ENCODE measurements around the gene SLC26A3.

Gene SLC26A3

GRCh38 chr7:107744345-107744750, 58.7 kb downstream of the SLC26A3 start:
- no peak for DNase-seq (ENCODE audit: low spot score)

DNA sequence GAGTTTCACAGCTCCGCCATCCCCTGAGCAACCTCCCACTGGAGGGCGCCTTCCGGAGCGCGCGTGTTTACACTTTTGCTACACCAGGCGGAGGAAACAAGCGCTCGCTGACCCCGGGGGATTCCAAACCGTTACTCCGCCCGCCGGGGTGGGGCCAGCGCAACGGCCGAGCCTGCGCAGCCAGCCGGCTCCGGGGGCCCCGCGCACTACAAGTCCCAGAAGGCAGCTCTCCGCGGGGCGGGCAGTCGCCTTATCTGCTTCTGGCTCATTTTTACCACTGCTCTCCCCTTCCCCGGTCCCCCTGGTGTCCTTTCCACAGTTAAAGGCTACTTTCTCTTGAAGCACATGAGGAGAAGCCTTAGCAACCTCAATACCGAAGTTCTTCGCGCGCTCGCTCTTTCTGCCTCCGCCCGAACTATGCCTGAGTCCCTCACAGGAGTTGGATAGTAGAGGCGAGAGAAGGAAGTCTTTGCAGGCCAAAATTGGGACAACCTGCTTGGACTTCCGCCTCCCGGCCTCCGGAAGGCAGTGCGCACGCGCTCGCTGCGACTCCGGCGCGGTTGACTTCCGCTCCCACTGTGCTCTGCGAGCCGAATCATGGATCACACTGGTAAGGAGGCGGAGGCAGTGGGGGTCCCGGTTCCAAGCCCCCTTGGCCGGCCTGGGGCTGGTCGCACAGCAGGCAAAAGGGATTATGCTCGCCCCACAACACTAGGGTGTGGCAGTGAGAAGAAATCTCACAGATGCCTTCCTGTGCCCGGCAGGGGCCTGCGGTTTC, 59.3 kb downstream of the SLC26A3 start, which contains the start of gene CBLL1:
Gene CBLL1 (plus strand): TSS at position 576 of the 778 bp plus-strand sequence. CDS start 22 bp downstream, at position 598.
- peak; percentile 97 for DNase-seq (ENCODE audit: low spot score)

GRCh38 chr7:107742678-107743566, 60.1 kb downstream of the SLC26A3 start:
- DNase-seq (ENCODE audit: low spot score) = no peak

DNA sequence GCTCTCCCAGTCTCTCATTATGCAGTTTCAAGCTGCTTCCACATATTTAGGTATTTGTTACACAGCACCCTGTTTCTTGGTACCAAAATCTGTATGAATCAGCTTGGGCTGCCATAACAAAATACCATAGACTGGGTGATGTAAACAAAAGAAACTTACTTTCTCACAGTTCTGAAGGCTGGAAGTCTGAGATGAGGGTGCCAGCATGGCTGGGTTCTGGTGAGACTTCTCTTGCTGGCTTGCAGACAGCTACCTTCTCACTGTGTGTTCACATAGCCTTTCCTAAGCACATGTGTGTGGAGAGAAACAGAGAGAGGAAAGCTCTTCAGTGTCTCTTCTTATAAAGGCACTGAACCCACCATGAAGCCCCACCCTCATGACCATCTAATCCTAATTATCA, 74.7 kb downstream of the SLC26A3 start:
- DNase-seq (ENCODE audit: low spot score) = no peak

- no peak for DNase-seq (ENCODE audit: low spot score)
Observed at GRCh38 chr7:107726356-107727130, 76.5 kb downstream of the SLC26A3 start.

DNA sequence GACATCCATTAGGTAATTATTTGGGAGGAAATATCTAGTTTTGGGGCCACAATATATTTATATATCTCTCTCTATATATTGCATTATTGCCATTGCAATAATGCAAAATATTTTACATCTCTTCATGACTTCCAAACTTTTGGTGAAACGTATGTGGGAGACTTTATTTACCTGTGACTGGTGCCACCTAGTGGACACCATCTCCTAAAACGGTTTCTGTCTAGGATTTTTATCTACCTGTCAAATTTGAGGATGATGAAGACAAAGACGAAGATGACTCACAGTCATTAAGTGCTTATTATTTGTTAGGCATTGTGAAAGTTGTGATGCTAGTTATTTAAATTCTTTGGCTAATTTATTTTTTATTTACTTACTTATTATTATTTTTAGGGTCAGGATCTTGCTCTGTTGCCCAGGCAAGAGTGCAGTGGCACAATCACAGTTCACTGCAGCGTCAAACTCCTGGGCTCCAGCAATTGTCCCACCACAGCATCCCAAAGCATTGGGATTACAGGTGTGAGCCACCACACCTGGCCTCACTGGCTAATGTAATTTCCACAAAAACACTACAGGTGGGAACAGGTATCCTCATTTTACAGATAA, 77.8 kb downstream of the SLC26A3 start:
- DNase-seq (ENCODE audit: low spot score) = peak; percentile 60

DNA sequence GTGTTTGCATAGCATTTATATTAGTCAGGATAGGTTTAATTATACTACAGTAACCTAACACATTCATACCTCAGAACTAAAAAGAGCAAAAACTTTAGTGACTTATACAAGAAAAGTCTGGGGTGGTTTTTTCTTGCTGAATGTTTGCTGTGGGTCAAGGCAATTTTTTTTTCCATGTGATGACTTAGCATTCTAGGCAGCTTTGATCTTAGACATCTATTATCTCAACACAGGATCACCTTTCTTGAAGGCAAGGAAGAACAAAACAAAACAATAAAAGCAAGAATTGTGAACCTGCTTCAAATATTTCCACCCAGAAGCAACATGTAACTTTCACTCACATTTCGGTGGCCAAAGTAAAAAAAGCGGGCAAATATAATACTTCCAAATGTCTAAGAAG, 79.8 kb downstream of the SLC26A3 start:
- DNase-seq (ENCODE audit: low spot score) = no peak

- DNase-seq (ENCODE audit: low spot score) = no peak
Observed at GRCh38 chr7:107721286-107721685, 81.7 kb downstream of the SLC26A3 start.

GRCh38 chr7:107718456-107719193, 84.4 kb downstream of the SLC26A3 start:
- DNase-seq (ENCODE audit: low spot score) = no peak

DNA sequence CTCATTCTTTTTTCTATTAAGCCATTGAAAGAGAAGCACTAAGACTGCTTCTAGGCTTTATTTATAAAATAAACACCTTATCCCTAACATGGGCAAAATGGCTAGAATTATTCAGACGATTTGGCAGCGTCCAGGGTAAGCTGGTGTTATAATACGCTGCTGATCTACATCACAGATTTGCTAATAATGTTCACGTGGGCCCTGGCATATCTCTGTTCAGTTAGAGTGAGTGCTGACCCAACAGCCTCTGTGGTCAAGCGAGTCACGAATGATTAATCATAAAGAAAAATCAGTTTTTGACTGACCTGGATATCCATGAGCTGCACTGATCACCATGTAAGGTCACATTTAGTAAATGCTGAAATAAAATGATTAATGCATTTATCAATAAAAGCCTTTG, 87.5 kb downstream of the SLC26A3 start:
- DNase-seq (ENCODE audit: low spot score) = no peak
